OCI-LY7 (cell line): ENCODE measurements around the gene KIF22. TPM values are rescaled to one million over a fixed set of nuclear protein-coding genes. Genes with fewer than 3 reads are reported as not detected.

Source experiments
- BruUV-seq: library from RNA; stranded (reverse); fragments of 400-500 nt; replicated peaks from 2 replicates; lab custom pipeline; 2021; lab: Mats Ljungman, UMichigan
- CTCF ChIA-PET: fragments of 300-600 bp; sonication (Branson Sonifier 250); formaldehyde crosslinking; loops from one replicate; lab custom pipeline; 2022; ENCODE audit warnings: antibody characterized with exemption; ENCODE audit not compliant: unreplicated experiment; lab: Charles Lee
- POLR2A ChIA-PET: fragments of 300-600 bp; sonication (Branson Sonifier 250); formaldehyde crosslinking; loops from one replicate; lab custom pipeline; 2022; ENCODE audit warnings: antibody characterized with exemption; lab: Charles Lee
- DNase-seq: peaks from one replicate; pipeline ENCODE4 v3.0.0-alpha.2; 2015; ENCODE audit warnings: low spot score
- H2AFZ ChIP-seq: fragments of 200-600 bp; sonication (generic), shearing (Covaris generic); 2 replicates; pipeline ENCODE4 v1.6.1; 2014; ENCODE audit warnings: mild to moderate bottlenecking, antibody characterized with exemption, low read length, moderate library complexity
- H3K27ac ChIP-seq: fragments of 200-600 bp; sonication (generic); 2 replicates; pipeline ENCODE4 v1.5.1; 2014; ENCODE audit warnings: mixed run types, low read depth, mild to moderate bottlenecking, moderate library complexity, low read length, inconsistent platforms; ENCODE audit not compliant: poor library complexity, severe bottlenecking
- H3K36me3 ChIP-seq: fragments of 200-600 bp; sonication (generic); 2 replicates; pipeline ENCODE4 v1.6.1; 2014; ENCODE audit warnings: mild to moderate bottlenecking, antibody characterized with exemption, low read length, moderate library complexity, mixed read lengths; ENCODE audit not compliant: insufficient read depth
- H3K4me1 ChIP-seq: fragments of 200-600 bp; sonication (generic); 2 replicates; pipeline ENCODE4 v1.5.1; 2014; ENCODE audit warnings: mild to moderate bottlenecking, low read length; ENCODE audit not compliant: insufficient read depth, poor library complexity, severe bottlenecking
- H3K4me2 ChIP-seq: fragments of 200-600 bp; sonication (generic); 2 replicates; pipeline ENCODE4 v1.6.1; 2014; ENCODE audit warnings: mild to moderate bottlenecking, low read length
- H3K4me3 ChIP-seq: fragments of 200-600 bp; sonication (generic); 2 replicates; pipeline ENCODE4 v1.5.1; 2014; ENCODE audit warnings: mild to moderate bottlenecking, low read depth, low read length; ENCODE audit not compliant: poor library complexity, severe bottlenecking
- H3K79me2 ChIP-seq: fragments of 200-600 bp; sonication (generic); 2 replicates; pipeline ENCODE4 v1.6.1; 2016; ENCODE audit warnings: low read depth, mild to moderate bottlenecking, low read length, moderate library complexity, mixed read lengths; ENCODE audit not compliant: insufficient read depth
- H3K9me2 ChIP-seq: fragments of 200-600 bp; sonication (generic); 2 replicates; pipeline ENCODE4 v1.6.1; 2016; ENCODE audit warnings: mild to moderate bottlenecking, low read length, mixed read lengths; ENCODE audit not compliant: insufficient read depth
- H3K9me3 ChIP-seq: fragments of 200-600 bp; sonication (generic); 2 replicates; pipeline ENCODE4 v1.6.1; 2014; ENCODE audit warnings: mild to moderate bottlenecking, mixed run types, low read length, mixed read lengths
- H4K20me1 ChIP-seq: fragments of 200-600 bp; sonication (generic); 2 replicates; pipeline ENCODE4 v1.6.1; 2014; ENCODE audit warnings: mild to moderate bottlenecking, antibody characterized with exemption, low read length, moderate library complexity, mixed read lengths; ENCODE audit not compliant: insufficient read depth
- CTCF ChIP-seq: fragments of 200-600 bp; sonication (generic); conservative IDR thresholded peaks from 2 replicates; pipeline ENCODE4 v1.5.1; 2014; ENCODE audit warnings: mild to moderate bottlenecking, antibody characterized with exemption, low read length, moderate library complexity, mixed read lengths
- EZH2phosphoT487 ChIP-seq: fragments of 200-600 bp; sonication (generic); IDR thresholded peaks from 2 replicates; pipeline ENCODE4 v1.6.1; 2018; ENCODE audit warnings: low read depth, borderline replicate concordance, mild to moderate bottlenecking, mixed run types, antibody characterized with exemption, low read length, moderate library complexity, mixed read lengths
- intact Hi-C: fragments of 100-400 bp; cut with micrococcal nuclease; formaldehyde crosslinking; loops from one replicate; pipeline ENCODE4 v1.10.0; 2022; ENCODE audit not compliant: unreplicated experiment
- total RNA-seq, 2 experiments: library from RNA; depleted of rRNA in 1 of 2; stranded (reverse); fragments of >200 nt in 1 of 2; shearing (Covaris generic) in 1 of 2; gene quantifications; 2 replicates each; pipeline ENCODE4 v1.2.3, GENCODE V29; 2014 to 2022

KIF22 gene
- total RNA-seq, 2 experiments from 2014 or later: 232 to 339 TPM

- BruUV-seq: no TSS peak
- Histone ChIP-seq H3K79me2 (no peaks in the 10 kb centered on the region), H3K4me1 (no peaks in the 10 kb centered on the region), H2AFZ (no peak overlapping the region), H4K20me1 (no peaks in the 10 kb centered on the region), H3K9me3 (no peaks in the 10 kb centered on the region), H3K4me3 (no peak overlapping the region), H3K27ac (no peak overlapping the region), H3K36me3 (no peaks in the 10 kb centered on the region), H3K9me2 (no peaks in the 10 kb centered on the region), H3K4me2 (no peak overlapping the region)
- intact Hi-C loops: no loop called here
- ChIA-PET CTCF (no interaction called here), POLR2A (interaction anchor here (0.6 kb wide), 2 partner anchors 12 to 106 kb away, joined by 3 to 7 read pairs; no protein-coding TSS in a partner anchor)
- no peak for DNase-seq
- TF ChIP-seq EZH2phosphoT487 (no peak), CTCF (no peak)
Measured at GRCh38 chr16:29763326-29763725, 27.2 kb upstream of the KIF22 start.

- Histone ChIP-seq H3K4me3 (no peak overlapping the region), H3K27ac (no peak overlapping the region), H4K20me1 (no peaks in the 10 kb centered on the region), H3K79me2 (no peaks in the 10 kb centered on the region), H3K36me3 (no peaks in the 10 kb centered on the region), H3K9me3 (no peaks in the 10 kb centered on the region), H2AFZ (no peak overlapping the region), H3K4me1 (no peaks in the 10 kb centered on the region), H3K4me2 (no peak overlapping the region), H3K9me2 (no peaks in the 10 kb centered on the region)
- ChIA-PET POLR2A (interaction anchor here (0.6 to 1.3 kb wide), 2 partner anchors 24 to 74 kb away, joined by 3 read pairs; no protein-coding TSS in a partner anchor), CTCF (no interaction called here)
- intact Hi-C loops: no loop called here
- DNase-seq: no peak
- no peak for TF ChIP-seq CTCF
- TF ChIP-seq EZH2phosphoT487: no peak
- BruUV-seq: no TSS peak
Measured at GRCh38 chr16:29765167-29766032, 25.2 kb upstream of the KIF22 start.

- no peaks in the 10 kb centered on the region for H4K20me1 ChIP-seq
- DNase-seq: no peak
- POLR2A ChIA-PET: interaction anchor here (0.7 to 1.3 kb wide), 2 partner anchors 23 to 187 kb away, joined by 3 to 5 read pairs; no protein-coding TSS in a partner anchor
- no peaks in the 10 kb centered on the region for H3K9me3 ChIP-seq
- H3K4me3 ChIP-seq: no peak overlapping the region
- BruUV-seq: no TSS peak
- no peaks in the 10 kb centered on the region for H3K79me2 ChIP-seq
- H2AFZ ChIP-seq: no peak overlapping the region
- H3K27ac ChIP-seq: no peak overlapping the region
- intact Hi-C loops: no loop called here
- H3K36me3 ChIP-seq: no peaks in the 10 kb centered on the region
- H3K4me1 ChIP-seq: no peaks in the 10 kb centered on the region
- H3K4me2 ChIP-seq: no peak overlapping the region
- TF ChIP-seq EZH2phosphoT487 (no peak), CTCF (no peak)
- no peaks in the 10 kb centered on the region for H3K9me2 ChIP-seq
- CTCF ChIA-PET: no interaction called here
Measured at GRCh38 chr16:29766571-29766970, 24.0 kb upstream of the KIF22 start.
